GM18508 (cell line): ENCODE data around the gene SNAI3.

Experiments used
- ATAC-seq: cut with Tn5 transposase; IDR thresholded peaks from one replicate; pipeline ENCODE4 v1.9.1; 2021; ENCODE audit warnings: moderate number of reproducible peaks; ENCODE audit not compliant: insufficient read depth, unreplicated experiment

The SNAI3 gene

DNA sequence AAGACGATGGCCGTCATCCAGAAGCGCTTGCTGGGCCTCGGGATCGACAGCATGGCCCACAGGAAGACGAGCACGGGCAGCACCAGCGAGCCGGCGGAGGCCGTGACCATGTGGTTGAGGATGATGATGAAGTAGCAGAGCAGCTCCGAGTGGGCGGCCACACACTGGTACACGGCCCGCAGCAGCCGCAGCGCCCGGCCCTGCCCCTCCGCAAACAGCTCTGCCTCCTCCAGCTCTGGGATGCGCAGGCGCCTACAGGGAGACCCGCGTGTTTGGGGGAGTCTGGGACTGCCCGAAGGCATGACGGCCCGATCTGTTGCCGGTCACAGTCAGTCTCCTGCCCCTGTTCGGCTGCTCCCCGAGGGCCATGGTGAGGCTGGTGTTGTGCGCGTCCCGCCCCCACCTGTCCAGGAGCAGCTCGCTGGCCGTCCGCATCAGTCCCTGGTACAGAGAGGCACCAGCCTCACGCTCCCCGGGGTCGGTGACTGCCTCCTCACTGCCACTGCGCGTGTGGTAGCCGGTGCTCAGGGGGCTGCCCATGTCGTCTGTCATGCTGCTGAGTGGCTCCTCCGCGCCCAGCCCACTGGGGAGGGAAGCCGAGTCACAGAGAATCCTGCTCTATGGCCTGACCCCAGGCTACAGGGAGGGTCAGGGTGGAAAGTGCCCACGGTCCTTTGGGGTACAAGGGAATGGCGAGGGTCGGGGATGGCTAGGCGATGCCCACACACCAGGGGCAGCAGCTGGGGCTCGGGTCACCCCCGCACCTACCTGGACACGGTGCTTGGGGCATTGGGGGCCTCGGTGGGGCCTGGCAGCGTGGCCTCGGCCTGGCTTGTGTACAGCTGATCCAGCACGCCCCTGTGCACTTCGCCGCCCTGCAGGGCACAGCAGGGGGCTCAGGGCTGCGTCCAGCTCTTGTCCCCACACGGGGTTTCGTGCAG lies 35.8 kb upstream of the SNAI3 start:
- ATAC-seq: no peak

DNA sequence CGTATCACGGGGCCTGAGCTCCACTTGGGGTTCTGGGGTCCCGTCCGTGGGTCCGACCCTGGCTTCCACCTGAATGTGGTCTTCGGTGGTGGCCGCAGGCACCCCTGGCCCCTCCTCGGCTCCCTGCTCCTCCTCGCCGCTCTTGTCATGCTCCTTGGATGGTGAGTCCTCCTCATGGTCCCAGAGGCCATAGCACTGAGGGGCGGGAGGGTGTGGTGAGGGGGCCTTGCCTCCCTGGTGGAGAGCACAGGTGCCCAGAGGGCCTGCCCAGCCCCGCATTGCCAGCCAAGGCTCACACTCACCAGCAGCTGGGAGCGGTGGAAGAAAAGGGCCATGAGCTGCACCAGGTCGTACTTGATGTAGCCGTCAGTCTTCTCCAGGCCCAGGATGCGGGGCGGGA lies 34.9 kb upstream of the SNAI3 start:
- ATAC-seq: no peak

DNA sequence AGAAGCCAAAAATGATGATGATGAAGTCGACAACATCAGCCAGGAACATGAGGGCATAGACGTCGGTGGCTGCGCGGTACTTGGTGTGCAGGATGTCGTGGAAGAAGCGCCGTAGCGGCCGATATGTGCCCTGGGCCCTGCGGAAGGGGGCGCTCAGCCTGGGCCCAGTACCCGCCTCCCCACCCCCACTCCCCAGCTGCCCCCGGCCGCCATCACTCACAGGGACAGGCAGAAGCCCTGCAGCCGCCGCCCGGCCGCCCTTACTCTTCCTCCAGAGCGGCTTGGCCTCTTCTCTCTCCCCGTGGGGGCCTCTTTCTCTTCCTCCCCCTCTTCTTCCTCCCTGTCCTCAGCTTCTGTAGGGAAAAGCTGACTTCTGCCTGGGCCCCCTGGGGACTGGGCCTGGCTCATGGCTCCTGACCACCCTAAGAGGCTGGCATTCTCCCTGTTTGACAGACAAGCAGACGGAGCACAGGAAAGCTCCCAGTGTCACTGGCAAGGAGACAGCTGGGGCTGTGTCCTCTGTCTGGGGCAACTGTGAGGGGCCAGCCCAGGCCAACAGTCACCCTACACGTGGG lies 34.2 kb upstream of the SNAI3 start:
- no peak for ATAC-seq

- ATAC-seq: no peak
These were observed 33.6 kb upstream of the SNAI3 start for GRCh38 chr16:88719933-88720296.

GRCh38 chr16:88719267-88719932 lies 33.1 kb upstream of the SNAI3 start:
- ATAC-seq: no peak

- ATAC-seq: no peak
These were observed 31.9 kb upstream of the SNAI3 start for GRCh38 chr16:88718178-88718577.

DNA sequence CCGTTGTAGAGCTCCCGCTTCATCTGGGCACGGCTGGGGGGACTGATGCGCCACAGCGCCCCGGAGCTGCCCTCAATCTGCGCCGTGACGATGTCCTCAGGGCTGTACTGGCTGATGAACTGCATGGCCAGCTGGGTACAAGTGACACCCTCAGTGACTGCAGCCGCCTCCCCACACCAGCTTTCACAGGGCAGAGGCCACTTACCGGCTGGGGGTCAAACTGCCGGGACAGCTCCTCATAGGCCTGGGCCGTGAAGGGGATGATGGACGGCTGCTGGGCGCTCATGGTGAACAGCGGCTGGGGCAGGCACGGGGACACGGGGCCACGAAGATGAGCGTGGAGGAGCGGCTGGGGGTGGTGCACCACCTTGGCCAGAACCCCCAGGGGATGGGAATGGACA lies 30.3 kb upstream of the SNAI3 start:
- ATAC-seq: no peak

- ATAC-seq: no peak
These were observed 29.9 kb upstream of the SNAI3 start for GRCh38 chr16:88716201-88716600.

GRCh38 chr16:88715312-88716190 lies 29.2 kb upstream of the SNAI3 start:
- no peak for ATAC-seq

DNA sequence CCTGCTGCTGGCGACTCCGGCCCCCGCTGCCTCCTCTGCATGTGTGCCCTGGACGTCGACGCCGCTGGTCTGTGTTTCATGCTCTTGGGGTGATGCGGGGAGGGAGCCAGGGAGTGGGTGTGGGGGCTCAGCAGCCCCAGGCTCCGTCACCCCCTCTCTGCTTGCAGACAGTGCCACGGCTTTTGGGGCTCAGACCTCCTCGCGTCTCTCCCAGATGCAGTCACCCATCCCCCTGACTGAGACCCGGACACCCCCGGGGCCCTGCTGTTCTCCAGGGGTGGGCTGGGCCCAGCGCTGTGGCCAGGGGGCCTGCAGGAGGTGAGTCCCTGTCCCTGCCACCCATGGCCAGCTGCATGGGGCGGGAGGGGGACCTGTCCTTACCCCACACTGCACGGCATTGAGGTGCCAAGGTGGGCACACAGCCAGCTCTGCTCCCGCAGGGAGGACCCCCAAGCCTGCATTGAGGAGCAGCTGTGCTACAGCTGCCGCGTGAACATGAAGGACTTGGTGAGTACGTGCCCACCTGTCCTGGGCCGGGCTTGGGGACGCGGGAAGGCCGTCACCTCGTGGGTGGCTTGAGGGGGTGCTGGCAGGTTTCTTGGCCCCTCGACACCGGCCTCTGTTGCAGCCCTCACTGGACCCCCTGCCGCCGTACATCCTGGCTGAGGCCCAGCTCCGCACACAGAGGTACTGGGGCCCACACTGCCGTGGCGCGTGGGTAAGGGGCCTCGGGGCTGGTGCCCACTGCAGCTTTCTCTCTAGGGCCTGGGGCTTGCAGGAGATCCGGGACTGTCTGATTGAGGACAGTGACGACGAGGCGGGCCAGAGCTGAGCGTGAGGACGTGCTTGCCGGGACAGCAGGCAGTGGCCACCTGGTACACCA lies 28.4 kb upstream of the SNAI3 start:
- no peak for ATAC-seq

GRCh38 chr16:88713568-88714419 lies 27.5 kb upstream of the SNAI3 start:
- no peak for ATAC-seq

GRCh38 chr16:88713054-88713453 lies 26.7 kb upstream of the SNAI3 start:
- no peak for ATAC-seq

DNA sequence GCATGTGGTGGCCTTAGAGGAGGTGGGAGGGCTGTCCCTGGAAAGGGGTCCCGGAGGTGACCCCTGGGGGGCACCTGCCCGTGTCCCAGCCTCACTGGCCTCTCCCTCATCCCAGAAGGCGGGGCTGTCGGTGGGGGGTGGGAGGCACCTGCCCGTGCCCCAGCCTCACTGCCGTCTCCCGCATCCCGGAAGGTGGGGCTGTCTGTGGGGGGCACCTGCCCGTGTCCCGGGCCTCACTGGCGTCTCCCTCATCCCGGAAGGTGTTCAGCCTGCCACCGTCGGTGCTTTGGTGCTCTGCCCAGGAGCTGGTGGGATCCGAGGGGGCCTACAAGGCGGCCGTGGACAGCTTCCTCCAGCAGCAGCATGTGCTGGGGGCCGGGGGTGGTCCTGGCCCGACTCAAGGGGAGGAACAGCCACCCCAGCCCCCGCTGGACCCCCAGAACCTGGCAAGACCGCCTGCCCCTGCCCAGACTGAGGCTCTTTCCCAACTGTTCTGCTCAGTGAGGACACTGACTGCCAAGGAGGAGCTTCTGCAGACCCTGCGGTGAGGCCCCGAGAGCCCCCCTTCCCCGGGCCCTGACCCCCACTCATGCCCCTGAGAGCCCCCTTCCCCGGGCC lies 26.2 kb upstream of the SNAI3 start:
- no peak for ATAC-seq

DNA sequence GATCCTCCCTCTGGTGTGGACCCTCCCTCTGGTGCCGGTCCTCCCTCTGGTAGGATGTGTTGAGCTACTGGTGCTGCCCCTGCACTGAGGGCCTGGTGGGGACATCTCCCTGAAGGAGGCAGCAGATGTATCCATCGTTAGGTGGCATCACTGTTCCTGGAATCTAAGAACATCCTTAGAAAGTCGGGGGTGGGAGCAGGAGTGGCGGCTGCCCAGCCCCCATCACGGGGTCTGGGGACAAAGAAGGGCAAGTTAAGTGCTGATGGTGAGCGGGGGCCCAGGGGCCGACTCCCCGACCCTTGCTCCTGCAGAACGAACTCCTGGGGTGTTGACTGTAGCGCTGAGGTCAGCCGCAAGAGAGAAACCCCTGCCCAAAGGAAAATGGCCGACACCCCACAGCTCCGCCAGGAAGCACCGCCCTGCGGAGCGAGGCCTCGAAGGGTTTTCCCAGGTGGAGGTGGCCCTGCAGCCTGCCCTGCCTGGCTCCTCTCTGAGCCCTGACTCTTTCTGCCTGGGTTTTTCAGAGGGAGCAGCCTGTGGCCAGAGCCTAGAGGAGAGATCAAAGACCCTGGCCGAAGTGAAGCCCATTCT lies 25.5 kb upstream of the SNAI3 start:
- no peak for ATAC-seq

- no peak for ATAC-seq
These were observed 24.2 kb upstream of the SNAI3 start for GRCh38 chr16:88710556-88710955.

GRCh38 chr16:88706965-88707826 lies 20.9 kb upstream of the SNAI3 start:
- ATAC-seq: no peak
